SK-N-SH treated with all-trans-retinoic acid at 6 μM for 48 hours (cell line): Measurements from ENCODE around the gene EPS8L1.

ENCODE experiments used
- PATZ1 ChIP-seq: fragments of 250-450 bp; sonication (Bioruptor Pico); IDR thresholded peaks from 2 replicates; pipeline ENCODE4 v1.8.0; 2020; ENCODE audit warnings: mild to moderate bottlenecking, moderate library complexity, borderline replicate concordance
- TCF4 ChIP-seq: fragments of 250-450 bp; sonication (Bioruptor Pico); IDR thresholded peaks from 2 replicates; pipeline ENCODE4 v1.8.0; 2021; ENCODE audit warnings: mild to moderate bottlenecking, moderate library complexity, borderline replicate concordance
- TOX ChIP-seq: fragments of 250-450 bp; sonication (Bioruptor Pico); IDR thresholded peaks from 2 replicates; pipeline ENCODE4 v1.8.0; 2021; ENCODE audit warnings: mild to moderate bottlenecking, moderate library complexity, borderline replicate concordance
- ZFP3 ChIP-seq: fragments of 250-450 bp; sonication (Bioruptor Pico); IDR thresholded peaks from 2 replicates; pipeline ENCODE4 v1.5.0; 2020; ENCODE audit warnings: mild to moderate bottlenecking, moderate library complexity
- ZFP30 ChIP-seq: fragments of 450-650 bp; formaldehyde crosslinking; IDR thresholded peaks from 2 replicates; pipeline ENCODE4 v1.5.0; 2022; ENCODE audit warnings: mild to moderate bottlenecking, moderate library complexity

- TF ChIP-seq PATZ1 (CRISPR knock-in tag) (no peak), TCF4 (no peak), ZFP30 (CRISPR knock-in tag) (no peak), ZFP3 (no peak), TOX (CRISPR knock-in tag) (no peak)
Measured at GRCh38 chr19:55132453-55133129, 56.9 kb downstream of the EPS8L1 start.
